ENCODE results near the gene TRMT61A.

Gene TRMT61A

DNA sequence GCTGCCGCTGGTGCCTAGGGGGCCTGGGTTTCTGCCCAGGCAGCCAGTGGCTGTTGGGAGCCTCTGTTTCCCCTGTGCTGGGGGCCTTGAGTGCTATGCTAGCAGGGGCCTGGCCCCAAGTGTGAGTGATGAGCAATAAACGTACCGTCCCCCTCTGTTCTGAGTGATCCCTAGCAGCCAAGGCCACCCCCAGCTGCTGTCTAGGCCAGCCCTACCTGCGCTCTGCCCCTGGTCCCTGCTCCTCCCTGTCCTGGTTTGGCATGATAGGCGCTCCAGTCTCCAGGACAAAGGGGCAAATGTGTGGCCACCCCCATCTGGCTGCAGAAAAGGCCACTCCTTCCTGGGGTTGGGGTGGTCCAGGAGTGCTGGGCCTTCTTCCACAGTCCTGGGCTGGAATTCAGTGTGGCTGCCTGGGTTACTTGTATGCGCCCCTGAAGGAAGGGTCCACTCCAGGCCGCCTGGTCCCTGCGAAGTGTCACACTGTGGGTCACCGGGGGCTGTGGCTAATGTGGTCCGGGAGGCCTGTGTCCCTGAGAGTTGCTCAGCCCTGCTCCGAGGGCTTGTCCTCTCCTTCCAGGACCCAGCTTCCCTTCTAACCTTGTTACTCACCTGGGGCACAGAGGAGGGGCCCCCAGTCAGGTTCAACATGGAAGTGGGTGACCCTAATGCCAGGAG is 7.0 kb downstream of the TRMT61A start:
- DNase-seq = no peak

- DNase-seq = no peak
Observed at GRCh38 chr14:103536693-103537092, 7.7 kb downstream of the TRMT61A start.

DNA sequence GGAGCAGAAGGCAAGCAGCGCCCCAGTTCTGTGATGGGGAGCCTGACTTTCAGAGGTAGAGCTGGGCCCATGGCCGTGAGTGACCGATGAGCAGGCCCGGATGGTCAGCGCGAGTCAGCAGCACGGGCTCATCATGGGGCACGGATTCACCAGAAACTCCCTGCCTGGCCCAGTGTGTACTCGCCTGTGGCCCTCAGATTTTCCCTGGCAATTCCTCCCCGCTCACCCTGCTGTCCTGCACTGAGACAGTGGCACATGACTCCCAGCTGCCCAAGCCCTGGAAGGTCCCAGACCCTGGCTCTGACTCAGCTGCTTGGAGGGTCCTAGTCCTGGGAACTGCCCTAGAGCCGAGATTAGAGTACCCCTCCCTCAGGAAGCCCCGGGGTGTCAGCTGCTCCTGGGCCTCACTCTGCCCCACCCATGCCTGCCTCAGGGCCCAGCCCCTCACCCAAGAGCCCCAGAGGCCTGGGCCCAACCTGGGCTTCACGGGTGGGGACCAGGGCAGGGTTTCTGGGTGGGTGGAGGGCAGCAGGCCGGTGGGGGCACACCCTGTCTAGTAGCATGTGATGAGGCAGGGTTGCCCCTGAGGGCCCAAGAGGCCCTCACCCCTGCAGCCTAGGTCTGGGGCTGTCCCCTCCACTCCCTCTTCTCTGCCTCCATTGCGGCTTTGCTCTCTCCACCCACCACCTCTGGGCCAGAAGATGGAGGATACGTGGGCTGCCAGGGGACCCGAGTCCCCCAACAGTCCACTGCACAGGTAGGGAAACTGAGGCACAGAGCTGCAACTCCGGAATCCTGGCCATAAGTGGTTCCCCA is 8.4 kb downstream of the TRMT61A start:
- DNase-seq = peak; percentile 51

DNA sequence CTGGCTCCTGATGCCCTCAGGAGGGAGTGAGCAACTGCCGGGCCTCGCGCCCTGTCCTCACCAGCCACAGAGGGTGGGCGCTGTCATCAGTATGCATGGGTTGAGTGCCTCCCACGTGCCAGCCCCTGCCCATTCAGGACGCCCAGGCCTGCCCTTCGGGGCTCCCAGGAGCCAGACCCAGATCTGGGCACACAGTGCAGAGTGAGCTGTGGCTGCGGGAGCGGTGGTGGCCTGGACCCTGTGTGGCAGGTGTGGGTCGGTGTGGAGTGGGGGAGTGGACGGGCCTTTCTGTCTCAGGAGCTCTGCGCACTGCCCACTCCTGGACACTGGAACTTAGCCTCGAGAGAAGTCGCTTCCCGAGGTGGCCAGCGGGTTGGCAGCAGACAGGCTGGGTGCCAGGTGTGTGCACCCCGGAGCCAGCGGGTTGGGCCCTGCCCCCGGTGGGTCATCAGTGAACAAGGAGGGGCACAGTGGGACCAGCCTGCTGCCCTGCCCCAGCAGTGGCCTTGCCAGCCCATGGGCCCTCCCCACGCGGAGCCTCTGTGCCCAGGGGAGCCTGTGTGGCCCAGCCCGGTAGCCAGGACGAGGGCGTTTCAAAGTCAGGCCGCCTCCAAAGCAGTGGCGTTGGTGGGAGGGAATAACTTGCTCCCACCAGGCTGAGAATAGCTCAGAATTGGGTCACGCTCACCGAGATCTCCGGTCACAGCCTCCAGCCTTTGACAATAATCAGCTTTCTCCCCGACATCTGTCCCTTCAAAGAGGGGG is 9.5 kb downstream of the TRMT61A start:
- no peak for DNase-seq

DNA sequence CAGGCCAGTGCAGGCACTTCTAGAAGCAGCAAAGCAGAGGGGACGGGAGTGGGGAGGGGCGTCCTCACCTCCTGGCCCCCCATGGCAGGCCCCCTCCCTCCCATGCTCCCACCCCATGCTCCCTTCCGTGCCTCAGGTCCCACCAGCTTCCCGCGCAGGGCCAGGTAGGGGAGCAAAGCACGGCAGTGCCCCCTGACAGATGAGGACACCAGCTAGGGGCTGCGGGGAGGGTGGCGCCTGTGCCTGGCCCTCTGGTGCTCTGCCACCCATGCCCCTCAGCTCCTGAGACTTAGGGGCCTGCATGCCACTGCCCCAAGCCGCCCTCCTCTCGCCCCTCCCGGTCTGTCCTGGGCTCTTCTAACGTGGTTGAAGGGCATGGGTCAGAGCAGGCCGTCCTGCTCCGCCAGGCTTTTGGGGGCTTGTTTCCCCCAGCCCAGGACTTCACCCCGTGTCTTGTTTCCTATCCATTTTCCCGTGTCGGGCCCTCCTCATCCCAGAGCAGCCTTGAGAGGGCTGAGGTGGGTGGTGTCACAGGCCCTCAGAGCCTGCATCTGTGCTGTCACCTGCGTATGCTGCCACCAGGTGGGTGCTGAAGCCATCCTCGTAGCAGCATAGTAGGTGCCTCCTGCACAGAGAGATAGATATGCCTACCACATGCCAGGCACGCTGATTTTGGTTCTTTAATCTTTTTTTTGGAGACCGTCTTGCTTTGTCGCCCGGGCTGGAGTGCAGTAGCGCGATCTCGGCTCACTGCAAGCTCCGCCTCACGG is 10.2 kb downstream of the TRMT61A start:
- no peak for DNase-seq

- DNase-seq = no peak
Observed at GRCh38 chr14:103540821-103541708, 12.1 kb downstream of the TRMT61A start.

GRCh38 chr14:103541709-103542604 is 13.0 kb downstream of the TRMT61A start:
- DNase-seq = no peak

GRCh38 chr14:103542605-103543088 is 13.7 kb downstream of the TRMT61A start:
- no peak for DNase-seq

DNA sequence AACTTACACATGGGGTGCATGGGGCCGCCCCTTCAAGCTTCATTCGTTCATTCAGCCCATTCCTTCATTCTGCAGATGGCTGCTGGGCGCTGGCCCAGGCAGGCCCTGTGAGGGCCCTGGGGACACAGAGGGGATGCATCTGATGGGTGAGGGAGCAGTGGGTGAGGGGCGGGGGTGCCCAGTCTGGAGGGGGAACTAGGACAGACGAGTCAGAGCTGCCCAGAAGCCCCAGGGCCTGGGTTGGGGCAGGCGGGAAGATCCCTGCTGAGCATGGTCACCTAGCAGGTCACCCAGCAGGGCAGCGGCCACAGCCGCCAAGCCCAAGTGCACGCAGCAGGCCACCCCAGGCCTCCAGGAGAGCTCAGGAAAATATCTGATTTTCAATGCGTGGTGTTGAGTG is 14.1 kb downstream of the TRMT61A start:
- no peak for DNase-seq

DNA sequence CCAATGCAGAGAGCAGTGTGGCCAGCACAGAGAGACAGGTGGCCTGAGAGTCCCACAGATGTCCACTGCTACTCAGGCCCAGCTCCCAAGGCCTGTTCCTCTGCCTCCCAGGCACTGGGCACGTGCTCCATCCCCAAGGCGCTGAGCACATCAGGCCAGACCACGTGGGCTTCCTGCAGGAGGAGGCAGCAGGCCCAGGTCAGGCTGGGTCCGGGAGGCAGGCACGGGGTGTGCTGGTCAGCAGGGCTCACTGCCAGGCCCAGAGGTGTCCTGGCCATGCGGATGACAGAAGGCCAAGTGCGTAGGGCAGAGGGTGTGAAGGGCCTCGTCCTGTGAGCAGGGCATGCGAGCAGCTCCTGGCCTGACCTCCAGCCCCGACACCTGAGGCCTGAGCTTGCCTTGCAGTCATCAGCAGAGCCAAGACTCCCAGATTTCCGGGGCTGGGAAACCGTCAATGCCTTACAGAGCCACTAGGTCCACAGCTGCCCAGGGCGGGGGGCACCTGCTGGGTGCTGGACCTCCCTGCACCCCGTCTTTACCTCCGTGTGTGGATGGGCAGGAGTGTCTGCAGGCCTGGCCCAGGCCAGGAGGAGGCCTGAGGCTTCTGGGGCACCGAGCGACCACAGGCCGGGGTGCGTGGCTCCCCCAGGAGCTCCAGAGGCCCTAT is 14.9 kb downstream of the TRMT61A start:
- DNase-seq = no peak

GRCh38 chr14:103544388-103545218 is 15.6 kb downstream of the TRMT61A start:
- DNase-seq = no peak

DNA sequence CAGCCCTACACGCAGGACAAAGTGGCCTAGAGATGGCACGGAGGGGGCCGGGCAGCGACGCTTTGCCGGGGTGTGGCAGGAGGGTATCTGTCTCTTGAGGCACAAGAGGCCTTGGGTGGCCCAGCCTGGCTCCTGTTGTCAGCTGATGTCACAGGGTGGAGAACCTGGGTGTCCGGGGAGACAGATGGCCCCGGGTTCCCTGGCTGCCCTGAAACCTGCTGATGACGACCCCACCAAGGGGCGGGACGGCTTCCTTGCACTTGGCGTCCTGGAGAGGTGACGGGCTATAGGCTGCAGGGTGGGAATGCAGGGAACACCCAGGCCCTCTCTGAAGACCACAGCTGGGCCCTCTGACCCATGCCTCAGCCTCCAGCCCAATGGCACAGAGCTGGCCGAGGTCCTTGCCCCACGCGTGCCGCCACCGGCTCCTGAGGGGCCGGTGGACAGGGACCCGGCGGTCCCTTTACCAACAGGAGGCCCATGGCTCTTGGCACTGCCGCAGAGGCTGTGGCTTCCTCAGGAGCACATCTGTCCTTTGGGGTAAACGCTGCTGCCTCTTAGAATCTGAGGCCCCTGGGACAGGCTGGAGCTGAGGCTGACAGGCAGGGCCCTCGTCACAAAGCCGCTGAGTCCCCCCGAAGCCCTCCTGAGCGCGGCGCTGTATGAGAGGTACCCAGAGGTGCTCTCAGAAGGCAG is 16.4 kb downstream of the TRMT61A start:
- DNase-seq = no peak

DNA sequence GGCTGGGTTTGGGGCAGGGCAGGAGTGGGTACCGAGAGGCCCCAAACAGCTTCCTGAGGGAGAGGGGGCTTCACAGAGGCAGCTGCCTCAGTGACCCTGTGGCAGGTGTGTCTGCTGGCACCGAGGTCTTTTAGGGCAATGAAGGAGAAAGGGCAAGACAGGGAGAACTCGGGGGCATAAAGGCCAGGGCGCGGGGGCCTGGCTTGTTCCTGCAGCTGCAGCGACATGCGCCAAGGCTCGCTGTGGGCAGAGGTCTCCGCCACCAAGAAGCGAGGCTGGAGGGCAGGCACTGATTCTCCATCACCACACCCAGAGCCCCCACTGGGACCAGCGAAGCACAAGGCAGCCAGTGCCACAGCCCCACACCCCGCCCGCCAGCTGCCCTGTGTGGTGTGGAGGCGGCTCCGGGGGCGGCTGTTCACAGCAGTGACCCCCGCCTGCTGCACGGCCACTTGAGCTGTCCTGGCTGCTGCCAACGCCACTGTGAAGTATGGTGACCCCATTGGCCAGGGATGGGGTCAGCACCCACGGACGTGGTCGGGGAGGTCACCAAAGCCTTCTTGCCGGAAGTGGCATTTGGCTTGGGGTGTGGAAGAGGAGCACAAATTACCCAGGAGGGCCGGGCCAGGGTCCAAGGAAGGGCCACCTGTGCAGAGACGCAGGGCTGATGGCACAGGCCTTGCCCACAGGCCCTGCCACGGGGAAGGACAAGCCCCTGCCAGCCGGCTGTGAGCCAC is 17.1 kb downstream of the TRMT61A start:
- DNase-seq = no peak

DNA sequence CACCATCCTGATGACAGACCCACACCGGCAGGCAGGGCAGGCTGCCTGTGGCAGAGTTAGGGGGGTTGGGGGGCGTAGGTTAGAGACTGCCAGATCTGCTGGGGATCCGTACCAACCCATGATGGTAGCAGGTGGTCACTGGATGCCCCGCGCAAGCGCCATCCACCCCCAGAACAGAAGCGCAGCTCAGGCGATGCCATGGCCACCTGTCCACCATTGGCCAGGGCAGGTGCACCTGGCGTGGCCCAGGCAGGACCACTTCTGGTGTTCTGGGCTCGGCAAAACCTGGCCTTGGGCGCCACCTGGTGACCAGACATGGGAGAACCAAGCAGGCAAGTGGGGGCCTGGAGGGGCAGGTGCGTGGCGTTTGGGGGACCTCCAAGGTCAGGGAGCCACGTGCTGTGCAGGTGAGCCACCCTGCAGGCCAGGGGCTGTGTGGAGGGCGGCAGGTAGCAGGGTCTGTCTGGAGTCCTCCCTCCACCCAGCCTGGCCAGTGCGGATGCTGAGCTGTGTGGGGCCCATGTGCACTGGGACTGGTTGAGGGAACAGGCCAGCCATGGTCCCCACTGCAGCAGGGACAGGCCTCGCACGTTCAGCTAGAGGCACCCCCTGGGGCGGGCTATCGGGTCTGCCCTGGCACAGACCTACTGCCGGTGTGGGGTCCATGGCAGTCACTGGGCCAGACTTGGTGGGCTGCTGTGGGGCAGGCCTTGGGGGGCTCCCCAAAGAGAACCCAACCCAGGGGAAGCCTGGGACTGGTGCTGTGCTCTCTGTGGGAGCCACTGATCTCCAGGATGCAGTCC is 17.9 kb downstream of the TRMT61A start:
- DNase-seq = peak; percentile 48

- DNase-seq = no peak
Observed at GRCh38 chr14:103547455-103547940, 18.5 kb downstream of the TRMT61A start.

- no peak for DNase-seq
Observed at GRCh38 chr14:103547941-103548462, 19.0 kb downstream of the TRMT61A start.

Data from EL (cell line).